Lung (tissue), 12 donors: ENCODE data around the gene CDCA4. TPM values are rescaled to one million over a fixed set of nuclear protein-coding genes. Genes with fewer than 3 reads are reported as not detected.

Source experiments
- ATAC-seq: fragments of 200-7000 bp; cut with Tn5 transposase; one replicate; pipeline ENCODE4 v1.9.1; 2020; ENCODE audit warnings: moderate number of reproducible peaks; ENCODE audit not compliant: insufficient read depth, low FRiP score
- DNase-seq, 3 donors: peaks; one replicate each; pipeline ENCODE4 v3.0.0-alpha.2; 2013 to 2017
- H3K27ac ChIP-seq, 2 donors: one replicate each; pipeline ENCODE4 v1.5.1; 2013; ENCODE audit warnings: mild to moderate bottlenecking in 2 of 2, moderate library complexity in 2 of 2, control low read depth in 1 of 2, inconsistent platforms in 1 of 2, low read depth in 1 of 2, low read length in 1 of 2
- H3K27me3 ChIP-seq, 3 donors: one replicate each; pipeline ENCODE4 v1.5.1; 2013; ENCODE audit warnings: low read length in 2 of 3; ENCODE audit not compliant: control insufficient read depth in 3 of 3, insufficient read depth in 3 of 3
- H3K36me3 ChIP-seq, 4 donors: one replicate each; pipeline ENCODE4 v1.5.1; 2013; ENCODE audit warnings: low read length in 4 of 4, mild to moderate bottlenecking in 1 of 4, moderate library complexity in 1 of 4; ENCODE audit not compliant: control insufficient read depth in 4 of 4, insufficient read depth in 4 of 4
- H3K4me1 ChIP-seq, 5 donors: one replicate each; pipeline ENCODE4 v1.5.1; 2013; ENCODE audit warnings: low read length in 5 of 5, mild to moderate bottlenecking in 2 of 5, moderate library complexity in 1 of 5; ENCODE audit not compliant: control insufficient read depth in 5 of 5, insufficient read depth in 5 of 5
- H3K4me3 ChIP-seq: one replicate; pipeline ENCODE4 v1.5.1; 2013; ENCODE audit warnings: mild to moderate bottlenecking, control low read depth, moderate library complexity
- H3K9ac ChIP-seq, 2 donors: one replicate each; pipeline ENCODE4 v1.5.1; 2013; ENCODE audit warnings: low read length in 2 of 2, control low read depth in 1 of 2; ENCODE audit not compliant: insufficient read depth in 1 of 2
- H3K9me3 ChIP-seq, 4 donors: one replicate each; pipeline ENCODE4 v1.5.1; 2013; ENCODE audit warnings: low read length in 3 of 4, mild to moderate bottlenecking in 1 of 4, moderate library complexity in 1 of 4; ENCODE audit not compliant: control insufficient read depth in 4 of 4, insufficient read depth in 3 of 4
- WGBS, 2 donors: extraction: QIAGEN DNeasy Blood & Tissue Kit; methylation state at CpG; one replicate each; pipeline ENCODE4 v1.1.7; 2013; 5-methylcytosine and 5-hydroxymethylcytosine counted together
- polyA plus RNA-seq, 2 donors: library from polyadenylated mRNA; stranded (reverse); fragments of 200-250 nt; gene quantifications; one replicate each; pipeline ENCODE4 v1.2.1, GENCODE V29; 2013
- total RNA-seq, 2 donors: library from RNA; depleted of rRNA in 1 of 2; stranded (reverse); fragments of >200 nt in 1 of 2; gene quantifications; one replicate each; pipeline ENCODE4 v1.2.1, GENCODE V29; 2014 to 2021
- TF ChIP-seq, protein P1 (sequence below): IDR thresholded peaks from 2 replicates; pipeline ENCODE4 v1.5.1; 2012; ENCODE audit warnings: mild to moderate bottlenecking; ENCODE audit errors: control extremely low read depth, extremely low read depth
- donor health status: control.
- donor health status: control.
- donor health status: Bipolar disorder and iron deficiency.
- donor health status: healthy.
- donor health status: DM: yes; HTN: yes; CAD: no.

The CDCA4 gene
- total and polyA plus RNA-seq, 4 donors: 7.5 to 9.8 (median 8.2) TPM

GRCh38 chr14:104975481-104976197 is 45.2 kb downstream of the CDCA4 start:
- no peak overlapping the region for H3K4me3 ChIP-seq
- peaks cover 0 to 2% (median 0%) of the 10 kb centered on the region in 3 donors for H3K27me3 ChIP-seq
- H3K9ac ChIP-seq: no peak overlapping the region
- no peak overlapping the region for H3K27ac ChIP-seq
- ATAC-seq: no peak
- no peaks in the 10 kb centered on the region for H3K36me3 ChIP-seq
- H3K4me1 ChIP-seq: peaks cover 3 to 47% (median 5%) of the 10 kb centered on the region in 5 donors
- DNase-seq: peak in 1 of 3 donors; percentile 9
- 55 to 56% methylated on average over 21 of the region's 21 CpGs for WGBS, 2 donors
- no peaks in the 10 kb centered on the region for H3K9me3 ChIP-seq
- TF ChIP-seq, protein P1, sequence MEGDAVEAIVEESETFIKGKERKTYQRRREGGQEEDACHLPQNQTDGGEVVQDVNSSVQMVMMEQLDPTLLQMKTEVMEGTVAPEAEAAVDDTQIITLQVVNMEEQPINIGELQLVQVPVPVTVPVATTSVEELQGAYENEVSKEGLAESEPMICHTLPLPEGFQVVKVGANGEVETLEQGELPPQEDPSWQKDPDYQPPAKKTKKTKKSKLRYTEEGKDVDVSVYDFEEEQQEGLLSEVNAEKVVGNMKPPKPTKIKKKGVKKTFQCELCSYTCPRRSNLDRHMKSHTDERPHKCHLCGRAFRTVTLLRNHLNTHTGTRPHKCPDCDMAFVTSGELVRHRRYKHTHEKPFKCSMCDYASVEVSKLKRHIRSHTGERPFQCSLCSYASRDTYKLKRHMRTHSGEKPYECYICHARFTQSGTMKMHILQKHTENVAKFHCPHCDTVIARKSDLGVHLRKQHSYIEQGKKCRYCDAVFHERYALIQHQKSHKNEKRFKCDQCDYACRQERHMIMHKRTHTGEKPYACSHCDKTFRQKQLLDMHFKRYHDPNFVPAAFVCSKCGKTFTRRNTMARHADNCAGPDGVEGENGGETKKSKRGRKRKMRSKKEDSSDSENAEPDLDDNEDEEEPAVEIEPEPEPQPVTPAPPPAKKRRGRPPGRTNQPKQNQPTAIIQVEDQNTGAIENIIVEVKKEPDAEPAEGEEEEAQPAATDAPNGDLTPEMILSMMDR: no peak

- H3K4me1 ChIP-seq: peaks cover 3 to 47% (median 5%) of the 10 kb centered on the region in 5 donors
- H3K9me3 ChIP-seq: no peaks in the 10 kb centered on the region
- 88 to 94% methylated on average over 14 of the region's 14 CpGs for WGBS, 2 donors
- H3K27me3 ChIP-seq: peaks cover 0 to 2% (median 0%) of the 10 kb centered on the region in 3 donors
- ATAC-seq (no peak), DNase-seq (no peak)
- no peak overlapping the region for H3K9ac ChIP-seq
- H3K27ac ChIP-seq: peak overlapping the region in 1 of 2 donors; percentile 26
- TF ChIP-seq, protein P1: no peak
- H3K4me3 ChIP-seq: no peak overlapping the region
- no peaks in the 10 kb centered on the region for H3K36me3 ChIP-seq
These were observed 46.1 kb downstream of the CDCA4 start for GRCh38 chr14:104974665-104975390.

- H3K27ac ChIP-seq: peak overlapping the region in 1 of 2 donors; percentile 62
- WGBS, 2 donors: 58 to 74% methylated on average over 13 of the region's 13 CpGs
- no peaks in the 10 kb centered on the region for H3K9me3 ChIP-seq
- peaks cover 0 to 2% (median 0%) of the 10 kb centered on the region in 3 donors for H3K27me3 ChIP-seq
- H3K36me3 ChIP-seq: no peaks in the 10 kb centered on the region
- peaks cover 3 to 45% (median 5%) of the 10 kb centered on the region in 5 donors for H3K4me1 ChIP-seq
- ATAC-seq: no peak
- TF ChIP-seq, protein P1: no peak
- H3K9ac ChIP-seq: no peak overlapping the region
- no peak overlapping the region for H3K4me3 ChIP-seq
- no peak for DNase-seq
These were observed 46.7 kb downstream of the CDCA4 start for GRCh38 chr14:104974146-104974541.
